NT2/D1 (cell line): ENCODE measurements around the gene PIK3AP1.

Source experiments
- DNase-seq: peaks from one replicate; pipeline ENCODE4 v3.0.0-alpha.2; 2011; ENCODE audit warnings: low read depth, low spot score
- H3K27me3 ChIP-seq: 2 replicates; pipeline ENCODE4 v1.6.0; 2011; ENCODE audit warnings: mild to moderate bottlenecking; ENCODE audit not compliant: insufficient read length, insufficient read depth
- H3K36me3 ChIP-seq: 2 replicates; pipeline ENCODE4 v1.6.1; 2011; ENCODE audit warnings: mild to moderate bottlenecking, low read length, mixed read lengths; ENCODE audit not compliant: insufficient read depth, insufficient read length
- H3K4me1 ChIP-seq: 2 replicates; pipeline ENCODE4 v1.5.1; 2011; ENCODE audit not compliant: insufficient read depth, insufficient read length
- H3K4me3 ChIP-seq: 2 replicates; pipeline ENCODE4 v1.5.1; 2011; ENCODE audit warnings: low read depth; ENCODE audit not compliant: insufficient read length
- H3K9ac ChIP-seq: 2 replicates; pipeline ENCODE4 v1.6.0; 2011; ENCODE audit warnings: low read depth; ENCODE audit not compliant: insufficient read length
- H3K9me3 ChIP-seq: 2 replicates; pipeline ENCODE4 v1.5.1; 2011; ENCODE audit warnings: mild to moderate bottlenecking, low read length; ENCODE audit not compliant: insufficient read depth
- SUZ12 ChIP-seq: IDR thresholded peaks from 2 replicates; pipeline ENCODE4 v1.6.1; 2011; ENCODE audit not compliant: insufficient read length, insufficient read depth; ENCODE audit errors: extremely low read depth
- YY1 ChIP-seq: IDR thresholded peaks from 2 replicates; pipeline ENCODE4 v1.6.1; 2011; ENCODE audit not compliant: insufficient read length, insufficient read depth
- ZNF274 ChIP-seq: IDR thresholded peaks from 2 replicates; pipeline ENCODE4 v1.6.1; 2011; ENCODE audit warnings: mild to moderate bottlenecking, low read depth, low read length

Gene PIK3AP1

DNA sequence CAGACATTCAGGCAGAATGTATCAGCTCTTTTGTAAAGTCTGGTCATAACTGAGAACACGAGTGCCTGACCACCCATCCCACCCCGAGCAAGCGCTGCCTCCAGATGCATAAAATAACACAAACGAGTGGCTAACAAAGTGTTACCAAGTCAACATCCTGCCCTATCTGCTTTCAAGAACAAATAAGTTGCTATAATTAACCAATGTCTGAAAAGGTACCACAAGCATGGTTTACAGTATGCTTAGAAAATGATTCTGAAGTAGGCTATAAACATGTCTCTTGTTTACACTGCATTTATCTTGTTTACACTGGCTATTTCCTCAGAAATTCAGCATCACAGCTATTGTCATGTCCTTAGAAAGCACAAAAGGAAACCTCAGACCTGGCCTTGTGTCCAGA, 49.5 kb downstream of the PIK3AP1 start:
- H3K4me3 ChIP-seq, result no peak overlapping the region
- no peaks in the 10 kb centered on the region for H3K27me3 ChIP-seq
- no peak for TF ChIP-seq YY1
- no peaks in the 10 kb centered on the region for H3K4me1 ChIP-seq
- H3K36me3 ChIP-seq, result no peaks in the 10 kb centered on the region
- no peaks in the 10 kb centered on the region for H3K9me3 ChIP-seq
- no peak for DNase-seq
- H3K9ac ChIP-seq, result no peak overlapping the region

DNA sequence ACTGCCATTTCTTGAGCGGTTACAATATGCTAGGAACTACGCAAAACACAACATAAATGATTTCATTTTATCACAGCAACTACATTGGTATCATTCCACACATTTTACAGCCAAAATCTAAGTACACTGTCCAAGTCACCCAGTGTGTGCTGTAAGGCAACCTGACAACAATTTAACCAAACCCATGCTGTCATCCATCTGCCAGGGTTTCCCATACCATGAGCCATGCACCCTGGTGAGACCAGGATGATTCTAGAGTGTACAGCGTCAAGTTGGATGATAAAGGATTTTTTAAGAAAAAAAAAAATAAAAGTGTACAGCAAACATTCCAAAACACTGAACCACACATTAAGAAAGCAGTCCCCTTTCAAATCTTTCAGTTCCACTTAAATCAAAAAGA, 52.9 kb downstream of the PIK3AP1 start:
- Histone ChIP-seq H3K4me3 (no peak overlapping the region), H3K9ac (no peak overlapping the region), H3K4me1 (no peaks in the 10 kb centered on the region), H3K27me3 (no peaks in the 10 kb centered on the region), H3K36me3 (no peaks in the 10 kb centered on the region), H3K9me3 (no peaks in the 10 kb centered on the region)
- no peak for DNase-seq
- TF ChIP-seq YY1 (no peak), ZNF274 (no peak), SUZ12 (no peak)

DNA sequence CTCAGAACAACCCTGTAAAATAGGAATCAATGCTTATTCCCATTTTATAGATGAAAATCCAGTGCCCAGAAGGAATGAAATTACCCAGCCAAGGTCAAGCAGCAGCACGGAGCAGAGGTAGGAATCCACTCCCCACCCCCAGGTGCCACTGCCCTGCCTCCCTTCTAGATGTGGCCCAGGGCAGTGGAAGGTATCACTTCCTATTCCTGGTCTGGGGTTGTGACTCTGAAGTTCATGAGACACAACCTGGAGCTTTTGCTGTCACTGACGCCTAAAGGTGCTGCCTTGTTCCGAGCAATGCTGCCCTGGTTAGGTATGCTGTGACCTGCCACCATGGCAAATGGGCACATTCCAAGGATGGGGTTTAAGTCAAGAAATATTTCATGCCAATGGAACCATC, 53.6 kb downstream of the PIK3AP1 start:
- Histone ChIP-seq H3K9ac (no peak overlapping the region), H3K27me3 (no peaks in the 10 kb centered on the region), H3K36me3 (no peaks in the 10 kb centered on the region), H3K4me3 (no peak overlapping the region), H3K4me1 (no peaks in the 10 kb centered on the region), H3K9me3 (no peaks in the 10 kb centered on the region)
- DNase-seq, result no peak
- TF ChIP-seq YY1 (no peak), ZNF274 (no peak), SUZ12 (no peak)

DNA sequence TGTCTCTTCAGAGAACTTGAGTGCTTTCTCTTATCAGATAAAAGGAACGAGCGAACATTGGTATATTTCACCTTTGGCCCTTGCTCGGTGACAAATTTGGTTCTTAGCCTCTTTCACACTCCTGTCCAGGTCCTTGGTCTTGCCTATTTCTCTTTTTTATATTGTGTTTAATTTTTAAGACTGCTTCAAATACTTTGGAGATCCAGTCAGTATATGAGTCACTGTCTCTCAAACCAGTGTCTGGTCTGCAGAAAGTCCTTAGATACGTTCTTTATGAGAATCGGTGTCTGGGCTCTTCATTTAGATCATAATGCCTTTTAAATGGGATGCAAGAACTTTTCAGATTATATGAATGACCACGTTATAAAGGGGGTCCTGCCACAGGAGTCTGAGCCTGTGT, 55.0 kb downstream of the PIK3AP1 start:
- no peak overlapping the region for H3K9ac ChIP-seq
- no peaks in the 10 kb centered on the region for H3K9me3 ChIP-seq
- no peaks in the 10 kb centered on the region for H3K36me3 ChIP-seq
- H3K4me1 ChIP-seq, result no peaks in the 10 kb centered on the region
- H3K4me3 ChIP-seq, result no peak overlapping the region
- DNase-seq, result no peak
- no peak for TF ChIP-seq ZNF274
- TF ChIP-seq SUZ12, result no peak
- no peak for TF ChIP-seq YY1
- no peaks in the 10 kb centered on the region for H3K27me3 ChIP-seq

DNA sequence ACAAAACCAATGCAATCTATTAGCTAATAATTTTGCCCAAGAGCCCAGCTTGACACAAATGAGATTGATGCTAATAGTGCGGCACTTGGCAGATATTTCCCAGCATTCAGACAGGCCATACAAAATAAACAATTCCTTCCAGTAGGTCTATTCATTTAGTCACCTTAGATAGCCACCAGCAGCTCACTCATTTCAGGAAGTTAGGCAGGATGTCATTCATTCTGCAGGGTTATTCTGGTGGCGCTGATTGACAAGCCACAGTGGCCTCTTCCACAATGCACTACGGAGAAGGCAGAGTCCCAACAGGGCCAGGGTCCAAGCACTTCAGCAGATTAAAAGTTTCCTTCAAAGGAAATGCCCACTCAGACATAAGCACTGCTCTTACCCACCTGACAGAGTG, 55.8 kb downstream of the PIK3AP1 start:
- TF ChIP-seq ZNF274, result no peak
- TF ChIP-seq SUZ12, result no peak
- no peak for TF ChIP-seq YY1
- DNase-seq, result no peak

DNA sequence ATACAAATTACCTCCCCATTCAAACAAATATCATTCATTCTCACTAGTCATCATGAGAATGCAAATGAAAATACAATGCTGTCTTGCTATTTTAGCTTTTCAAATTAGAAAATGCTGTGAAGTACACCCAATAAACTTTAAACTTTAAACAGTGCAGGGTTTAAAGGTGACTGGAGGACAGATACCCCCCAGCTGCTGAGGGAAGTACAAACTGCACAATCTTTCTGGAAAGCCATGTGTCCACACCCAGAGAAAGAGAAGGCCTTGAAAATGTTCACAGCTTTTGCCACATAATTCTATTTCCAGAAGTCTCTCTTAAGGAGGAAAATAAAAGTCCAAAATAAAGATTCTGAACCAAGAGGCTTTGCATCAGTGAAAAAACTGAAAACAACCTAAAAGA, 56.5 kb downstream of the PIK3AP1 start:
- Histone ChIP-seq H3K9ac (no peak overlapping the region), H3K27me3 (no peaks in the 10 kb centered on the region), H3K4me1 (no peaks in the 10 kb centered on the region), H3K4me3 (no peak overlapping the region), H3K36me3 (no peaks in the 10 kb centered on the region), H3K9me3 (no peaks in the 10 kb centered on the region)
- TF ChIP-seq ZNF274, result no peak
- no peak for TF ChIP-seq YY1
- TF ChIP-seq SUZ12, result no peak
- DNase-seq, result no peak

More for the DNA sequence above, 55.8 kb downstream of the PIK3AP1 start:
- Histone ChIP-seq H3K4me1 (no peaks in the 10 kb centered on the region), H3K9me3 (no peaks in the 10 kb centered on the region), H3K27me3 (no peaks in the 10 kb centered on the region), H3K36me3 (no peaks in the 10 kb centered on the region), H3K9ac (no peak overlapping the region), H3K4me3 (no peak overlapping the region)

DNA sequence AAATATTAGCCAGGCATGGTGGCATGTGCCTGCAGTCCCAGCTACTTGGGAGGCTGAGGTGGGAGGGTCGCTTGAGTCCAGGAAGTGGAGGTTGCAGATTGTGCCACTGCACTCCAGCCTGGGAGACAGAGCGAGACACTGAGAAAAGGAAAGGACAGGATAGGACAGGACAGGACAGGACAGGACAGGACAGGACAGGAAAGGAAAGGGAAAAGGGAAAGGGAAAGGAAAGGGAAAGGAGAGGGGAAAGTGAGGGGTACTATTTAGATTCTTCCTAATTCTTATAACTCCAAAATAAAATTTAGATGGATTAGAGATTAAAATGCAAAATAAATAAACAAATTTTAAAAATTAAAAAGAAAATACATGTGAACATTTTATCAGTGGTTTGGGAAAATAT, 58.7 kb downstream of the PIK3AP1 start:
- no peak for DNase-seq
- no peaks in the 10 kb centered on the region for H3K9me3 ChIP-seq
- no peaks in the 10 kb centered on the region for H3K36me3 ChIP-seq
- TF ChIP-seq SUZ12 (no peak), ZNF274 (no peak), YY1 (no peak)
- peaks cover 3% of the 10 kb centered on the region for H3K4me1 ChIP-seq
- no peaks in the 10 kb centered on the region for H3K27me3 ChIP-seq
- no peak overlapping the region for H3K9ac ChIP-seq
- H3K4me3 ChIP-seq, result no peak overlapping the region

DNA sequence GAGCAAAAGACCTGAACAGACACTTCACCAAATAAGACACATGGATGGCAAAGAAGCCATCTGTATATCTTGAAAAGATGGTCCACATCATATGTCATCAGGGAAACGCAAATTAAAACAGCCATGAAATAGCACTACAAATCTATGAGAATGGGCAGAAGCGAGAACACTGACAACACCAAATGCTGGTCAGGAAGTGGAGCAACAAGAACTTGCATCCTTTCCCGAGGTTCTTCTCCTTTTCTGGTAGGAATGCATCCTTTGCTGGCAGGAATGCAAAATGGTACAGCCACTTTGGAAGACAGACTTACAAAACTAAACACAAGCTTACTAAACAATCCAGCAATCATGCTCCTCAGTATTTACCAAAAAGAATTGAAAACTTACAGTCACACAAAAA, 60.0 kb downstream of the PIK3AP1 start:
- no peak overlapping the region for H3K9ac ChIP-seq
- no peak for DNase-seq
- peaks cover 3% of the 10 kb centered on the region for H3K4me1 ChIP-seq
- H3K4me3 ChIP-seq, result no peak overlapping the region
- no peaks in the 10 kb centered on the region for H3K9me3 ChIP-seq
- no peaks in the 10 kb centered on the region for H3K36me3 ChIP-seq
- TF ChIP-seq YY1 (no peak), SUZ12 (no peak), ZNF274 (no peak)
- H3K27me3 ChIP-seq, result no peaks in the 10 kb centered on the region
